CD4-positive, alpha-beta T cell treated with Interleukin-12 subunit alpha and Interleukin-12 subunit beta, for 1 hour (primary cell): ENCODE measurements around the gene KRT9.

Source experiments
- DNase-seq: peaks from one replicate; pipeline ENCODE4 v3.0.0-alpha.2; 2020

The KRT9 gene

GRCh38 chr17:41523225-41523593 lies 48.6 kb downstream of the KRT9 start:
- no peak for DNase-seq

- DNase-seq, result no peak
Observed at GRCh38 chr17:41522301-41523224, 49.3 kb downstream of the KRT9 start.

- no peak for DNase-seq
Observed at GRCh38 chr17:41521574-41522261, 50.1 kb downstream of the KRT9 start.

GRCh38 chr17:41520821-41521521 lies 50.9 kb downstream of the KRT9 start:
- no peak for DNase-seq

- DNase-seq, result no peak
Observed at GRCh38 chr17:41519501-41520224, 52.2 kb downstream of the KRT9 start.

- DNase-seq, result no peak
Observed at GRCh38 chr17:41518789-41519449, 52.9 kb downstream of the KRT9 start, which contains the start of gene KRT15. TSS of gene KRT15 (minus strand) at chr17:41518890. CDS start at chr17:41518827, 63 bp downstream.

GRCh38 chr17:41518031-41518430 lies 53.8 kb downstream of the KRT9 start:
- no peak for DNase-seq

GRCh38 chr17:41516830-41517283 lies 55.0 kb downstream of the KRT9 start:
- no peak for DNase-seq

GRCh38 chr17:41516147-41516829 lies 55.6 kb downstream of the KRT9 start:
- no peak for DNase-seq
